ENCODE data around the gene UBXN7. TPM values are rescaled to one million over a fixed set of nuclear protein-coding genes. Genes with fewer than 3 reads are reported as not detected.

UBXN7 gene
- polyA plus RNA-seq, 1 of the 3 experiments (the other 2 are of a cell fraction), result 6.4 TPM

Small RNA genes lying within 50 kb of the gene (small RNA-seq; reads per million reads assigned to genes)
- gene AC069257.2, result 0 reads per million in 7 experiments
- 0 reads per million in 7 experiments for gene AC083822.1
- gene AC117490.1, result 0 reads per million in 7 experiments
- gene RN7SL434P, result 0 reads per million in 7 experiments
- 0 reads per million in 7 experiments for gene RN7SL738P
- gene RNU6-1279P, result 0 to 0.19 (median 0) reads per million in 7 experiments
- gene RNU6-910P, result 0 to 1.0 (median 0) reads per million in 7 experiments

Other genes starting within 250 kb of the UBXN7 start
- not detected in 2 replicates for gene ZDHHC19, start 221.0 kb downstream of the UBXN7 start, polyA plus RNA-seq (2012; rRNA removed)
- not detected in 2 replicates for gene SLC51A, start 215.9 kb downstream of the UBXN7 start, polyA plus RNA-seq (2012; rRNA removed)
- gene PCYT1A, start 144.7 kb downstream of the UBXN7 start, polyA plus RNA-seq (2012; rRNA removed), result 45.9 and 52.4 TPM in 2 replicates
- gene DYNLT2B, start 114.2 kb downstream of the UBXN7 start, polyA plus RNA-seq (2012; rRNA removed), result 30.6 and 31.7 TPM in 2 replicates
- not detected in 2 replicates for gene TM4SF19, start 94.0 kb downstream of the UBXN7 start, polyA plus RNA-seq (2012; rRNA removed)
- gene RNF168, start 71.3 kb upstream of the UBXN7 start, polyA plus RNA-seq (2012; rRNA removed), result 1.8 and 1.9 TPM in 2 replicates
- gene SMCO1, start 82.9 kb upstream of the UBXN7 start, polyA plus RNA-seq (2012; rRNA removed), result not detected in 2 replicates
- 7.0 and 9.3 TPM in 2 replicates for gene WDR53, start 136.1 kb upstream of the UBXN7 start, polyA plus RNA-seq (2012; rRNA removed)
- gene FBXO45, start 136.2 kb upstream of the UBXN7 start, polyA plus RNA-seq (2012; rRNA removed), result 3.2 and 4.2 TPM in 2 replicates
- gene NRROS, start 207.3 kb upstream of the UBXN7 start, polyA plus RNA-seq (2012; rRNA removed), result 0.19 and 0.25 TPM in 2 replicates

Measured in SK-N-SH (cell line).